Measurements from ENCODE around the gene BBS4.
A peak's percentile ranks its signal among the peaks of the same experiment; 100 is the strongest.

The BBS4 gene

GRCh38 chr15:72781631-72782030, 95.6 kb downstream of the BBS4 start:
- TF ChIP-seq, protein P1, sequence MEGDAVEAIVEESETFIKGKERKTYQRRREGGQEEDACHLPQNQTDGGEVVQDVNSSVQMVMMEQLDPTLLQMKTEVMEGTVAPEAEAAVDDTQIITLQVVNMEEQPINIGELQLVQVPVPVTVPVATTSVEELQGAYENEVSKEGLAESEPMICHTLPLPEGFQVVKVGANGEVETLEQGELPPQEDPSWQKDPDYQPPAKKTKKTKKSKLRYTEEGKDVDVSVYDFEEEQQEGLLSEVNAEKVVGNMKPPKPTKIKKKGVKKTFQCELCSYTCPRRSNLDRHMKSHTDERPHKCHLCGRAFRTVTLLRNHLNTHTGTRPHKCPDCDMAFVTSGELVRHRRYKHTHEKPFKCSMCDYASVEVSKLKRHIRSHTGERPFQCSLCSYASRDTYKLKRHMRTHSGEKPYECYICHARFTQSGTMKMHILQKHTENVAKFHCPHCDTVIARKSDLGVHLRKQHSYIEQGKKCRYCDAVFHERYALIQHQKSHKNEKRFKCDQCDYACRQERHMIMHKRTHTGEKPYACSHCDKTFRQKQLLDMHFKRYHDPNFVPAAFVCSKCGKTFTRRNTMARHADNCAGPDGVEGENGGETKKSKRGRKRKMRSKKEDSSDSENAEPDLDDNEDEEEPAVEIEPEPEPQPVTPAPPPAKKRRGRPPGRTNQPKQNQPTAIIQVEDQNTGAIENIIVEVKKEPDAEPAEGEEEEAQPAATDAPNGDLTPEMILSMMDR (IDR thresholded peaks at IDR 0.05): no peak
- TF ChIP-seq ZFX (IDR thresholded peaks at IDR 0.05; ENCODE audit: borderline replicate concordance): no peak
- no peak overlapping the region for H3K27ac ChIP-seq

- peak overlapping the region; percentile 69; the same call in 1 of the 2 replicates for H3K27ac ChIP-seq
- no peak for TF ChIP-seq ZFX (IDR thresholded peaks at IDR 0.05; ENCODE audit: borderline replicate concordance)
- TF ChIP-seq, protein P1 (IDR thresholded peaks at IDR 0.05): no peak
Observed at GRCh38 chr15:72782274-72783003, 96.4 kb downstream of the BBS4 start.

GRCh38 chr15:72783004-72783639, 97.1 kb downstream of the BBS4 start:
- H3K27ac ChIP-seq: peak overlapping the region; percentile 69
- no peak for TF ChIP-seq ZFX (IDR thresholded peaks at IDR 0.05; ENCODE audit: borderline replicate concordance)
- TF ChIP-seq, protein P1 (IDR thresholded peaks at IDR 0.05): no peak

DNA sequence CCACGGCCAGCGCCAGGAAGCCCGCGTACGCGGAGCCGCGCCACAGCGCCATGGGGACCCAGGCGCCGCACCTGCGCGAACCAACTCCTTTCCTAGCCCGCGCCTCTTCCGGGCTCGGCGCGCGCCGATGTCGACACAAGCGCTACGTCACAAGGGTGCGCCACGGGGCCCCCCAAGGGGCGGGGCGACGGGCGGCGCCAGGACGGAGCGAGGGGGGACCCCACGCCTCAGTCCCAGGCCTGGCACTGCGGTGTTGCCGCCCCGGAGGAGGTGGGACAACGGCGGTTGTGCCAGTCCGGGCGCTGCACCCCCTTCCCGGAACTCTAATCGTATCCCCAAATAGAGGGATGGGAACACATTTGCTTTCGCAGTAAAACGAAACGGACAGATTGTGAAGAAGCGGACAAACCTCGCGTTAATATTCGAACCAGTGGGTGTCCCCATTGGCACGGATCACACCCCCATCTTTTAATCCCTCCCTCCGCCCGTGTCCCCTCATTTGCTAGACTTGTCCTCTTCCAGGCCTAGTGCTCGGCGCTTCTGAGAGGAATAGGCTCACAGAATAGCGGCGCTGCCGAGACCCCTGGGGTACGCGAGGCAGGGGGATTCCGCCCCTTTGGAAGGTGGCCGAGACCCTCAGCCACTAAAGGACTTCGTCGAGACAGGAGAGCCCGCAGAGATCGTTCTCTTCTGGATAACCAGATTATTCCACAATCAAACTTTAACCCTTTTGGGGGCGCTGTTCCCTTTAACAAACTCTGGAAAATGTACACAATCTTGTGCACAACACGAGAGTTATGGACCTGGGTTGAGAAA, 97.8 kb downstream of the BBS4 start, which contains the start of gene ADPGK:
TSS of gene ADPGK (minus strand) at position 119 of the 816 bp plus-strand sequence. CDS start at position 52, 67 bp downstream.
- H3K27ac ChIP-seq: peak within 1 kb of the TSS; percentile 69

DNA sequence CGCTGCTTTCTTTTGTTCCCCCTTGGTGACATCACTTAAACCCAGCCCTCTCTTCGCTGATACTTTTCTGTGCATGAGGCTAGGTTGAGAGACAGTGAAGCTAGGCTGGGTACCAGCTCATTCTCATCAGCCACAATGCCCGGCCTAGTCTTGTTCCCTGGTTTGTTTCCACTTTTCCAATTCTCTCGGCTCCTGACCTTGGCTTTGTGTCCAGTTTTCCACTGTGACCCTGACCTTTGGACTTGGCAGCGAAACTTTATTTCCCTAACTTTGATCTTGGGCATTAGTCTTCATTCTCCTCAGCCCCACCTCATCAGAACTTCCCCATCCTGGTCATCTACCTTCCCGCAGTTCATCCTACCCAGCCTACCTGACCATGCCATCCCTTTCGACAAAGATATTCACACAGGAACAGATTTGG, 98.5 kb downstream of the BBS4 start:
- peak overlapping the region; percentile 69 for H3K27ac ChIP-seq
- no peak for TF ChIP-seq ZFX (IDR thresholded peaks at IDR 0.05; ENCODE audit: borderline replicate concordance)
- TF ChIP-seq, protein P1 (IDR thresholded peaks at IDR 0.05): peak; percentile 23; the same call in 1 of the 2 replicates

More for the DNA sequence above, 97.8 kb downstream of the BBS4 start, which contains the start of gene ADPGK:
- TF ChIP-seq ZFX (IDR thresholded peaks at IDR 0.05; ENCODE audit: borderline replicate concordance): no peak
- TF ChIP-seq, protein P1 (IDR thresholded peaks at IDR 0.05): peak; percentile 63

DNA sequence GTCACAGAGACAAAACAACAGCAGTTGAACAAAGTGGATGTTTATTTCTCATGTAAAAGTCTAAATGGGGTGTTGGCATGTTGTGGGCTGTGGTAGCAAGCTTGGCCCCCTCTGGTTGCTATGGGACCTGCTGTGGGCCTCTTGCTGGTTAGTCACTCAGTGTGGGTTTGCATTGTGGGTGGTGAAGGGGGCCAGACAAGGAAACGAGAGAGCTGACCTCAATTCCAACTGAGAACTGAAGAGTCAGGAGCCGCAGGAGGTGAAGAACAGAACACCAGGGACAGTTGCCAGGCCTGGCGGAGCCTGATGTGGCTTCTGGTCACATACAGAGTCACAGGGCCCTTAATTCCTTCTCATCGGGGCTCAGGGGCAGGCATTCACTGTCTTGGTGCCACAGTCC, 99.4 kb downstream of the BBS4 start:
- TF ChIP-seq, protein P1 (IDR thresholded peaks at IDR 0.05): no peak
- TF ChIP-seq ZFX (IDR thresholded peaks at IDR 0.05; ENCODE audit: borderline replicate concordance): no peak
- H3K27ac ChIP-seq: 0 out of 2 replicates have a peak overlapping the region, but pooled peaks have one; percentile 69

All from 22Rv1 (cell line).